HepG2 (cell line): ENCODE results near the gene FOXA1. TPM values are rescaled to one million over a fixed set of nuclear protein-coding genes. Genes with fewer than 3 reads are reported as not detected.
A peak's percentile ranks its signal among the peaks of the same experiment; 100 is the strongest.

ENCODE experiments used
- BORCS8-MEF2B ChIP-seq: sonication (generic); formaldehyde crosslinking; IDR thresholded peaks from 2 replicates; pipeline ENCODE4 v1.8.0; 2022; ENCODE audit warnings: mild to moderate bottlenecking, missing genetic modification reagents
- BRD4 ChIP-seq: sonication (generic); formaldehyde crosslinking; IDR thresholded peaks from 2 replicates; pipeline ENCODE4 v1.4.0; 2020; ENCODE audit warnings: missing genetic modification reagents
- EEA1 ChIP-seq: sonication (generic); formaldehyde crosslinking; IDR thresholded peaks from 2 replicates; pipeline ENCODE4 v1.5.1; 2020; ENCODE audit warnings: mild to moderate bottlenecking, missing genetic modification reagents, borderline replicate concordance
- FOXA1 ChIP-seq, 2 experiments: fragments of 450-650 bp in 1 of 2; sonication (generic) in 1 of 2; formaldehyde crosslinking in 1 of 2; IDR thresholded peaks; 2 replicates each; pipeline versions ENCODE4 v1.4.0 to v1.6.1; 2016 to 2020; ENCODE audit warnings: missing genetic modification reagents in 1 of 2
- KDM3A ChIP-seq: IDR thresholded peaks from 2 replicates; pipeline ENCODE4 v1.6.1; 2018; ENCODE audit warnings: low read depth, missing compliant biosample characterization
- MAZ ChIP-seq, 2 experiments: sonication (generic) in 1 of 2; formaldehyde crosslinking in 1 of 2; IDR thresholded peaks; 2 replicates each; pipeline versions ENCODE4 v1.5.0 to v1.6.1; 2012 to 2020; ENCODE audit warnings: low read depth in 2 of 2, mild to moderate bottlenecking in 2 of 2, borderline replicate concordance in 1 of 2, improper control_type of control experiment in 1 of 2, low read length in 1 of 2, missing genetic modification reagents in 1 of 2, moderate library complexity in 1 of 2
- PHF20 ChIP-seq: sonication (generic); formaldehyde crosslinking; IDR thresholded peaks from 2 replicates; pipeline ENCODE4 v1.5.0; 2020; ENCODE audit warnings: mild to moderate bottlenecking, missing genetic modification reagents
- SALL2 ChIP-seq: sonication (generic); formaldehyde crosslinking; IDR thresholded peaks from 2 replicates; pipeline ENCODE4 v1.8.1; 2023; ENCODE audit warnings: mild to moderate bottlenecking, missing genetic modification reagents, inconsistent platforms
- SNAI1 ChIP-seq: sonication (generic); formaldehyde crosslinking; IDR thresholded peaks from 2 replicates; pipeline ENCODE4 v1.5.0; 2020; ENCODE audit warnings: mild to moderate bottlenecking, missing genetic modification reagents, borderline replicate concordance
- TSC22D2 ChIP-seq: sonication (generic); formaldehyde crosslinking; IDR thresholded peaks from 2 replicates; pipeline ENCODE4 v1.5.1; 2020; ENCODE audit warnings: missing genetic modification reagents, mild to moderate bottlenecking, borderline replicate concordance
- ZFP90 ChIP-seq: sonication (generic); formaldehyde crosslinking; IDR thresholded peaks from 2 replicates; pipeline ENCODE4 v1.8.0; 2022; ENCODE audit warnings: missing genetic modification reagents, mild to moderate bottlenecking, inconsistent platforms, borderline replicate concordance
- ZFY ChIP-seq: sonication (generic); formaldehyde crosslinking; IDR thresholded peaks from 2 replicates; pipeline ENCODE4 v1.4.0; 2020; ENCODE audit warnings: missing genetic modification reagents
- ZNF292 ChIP-seq: sonication (generic); formaldehyde crosslinking; IDR thresholded peaks from 2 replicates; pipeline ENCODE4 v1.8.1; 2022; ENCODE audit warnings: mild to moderate bottlenecking, low read depth, missing genetic modification reagents, borderline replicate concordance
- ZNF484 ChIP-seq: sonication (generic); formaldehyde crosslinking; IDR thresholded peaks from 2 replicates; pipeline ENCODE4 v1.5.1; 2020; ENCODE audit warnings: mild to moderate bottlenecking, low read depth, missing genetic modification reagents, borderline replicate concordance
- ZNF674 ChIP-seq: sonication (generic); formaldehyde crosslinking; IDR thresholded peaks from 2 replicates; pipeline ENCODE4 v1.5.0; 2020; ENCODE audit warnings: low read depth, mild to moderate bottlenecking, missing genetic modification reagents
- ZNF678 ChIP-seq: sonication (generic); formaldehyde crosslinking; IDR thresholded peaks from 2 replicates; pipeline ENCODE4 v1.4.0; 2020; ENCODE audit warnings: mild to moderate bottlenecking, missing genetic modification reagents
- ZNF792 ChIP-seq: IDR thresholded peaks from 2 replicates; pipeline ENCODE4 v1.6.1; 2016
- ZSCAN20 ChIP-seq: sonication (generic); formaldehyde crosslinking; IDR thresholded peaks from 2 replicates; pipeline ENCODE4 v1.4.0; 2020; ENCODE audit warnings: missing genetic modification reagents, mild to moderate bottlenecking, borderline replicate concordance
- polyA plus RNA-seq, 8 experiments: library from polyadenylated mRNA; depleted of rRNA in 3 of 8; stranded (reverse) in 7 of 8; unstranded in 1 of 8; fragments of >200 nt; fragmentation: Illumina TruSeq in 4 of 8; extraction: Trizol in 4 of 8; gene quantifications; 2 replicates each; pipeline versions ENCODE4 v1.2.1 to v1.2.3, GENCODE V29; 2011 to 2016; ENCODE audit warnings: low read depth in 4 of 8, missing spikeins in 1 of 8, mixed read lengths in 1 of 8; ENCODE audit not compliant: insufficient read depth in 1 of 8
- total RNA-seq, 5 experiments: library from RNA; depleted of rRNA; stranded (reverse); fragments of >200 nt; fragmentation: Illumina TruSeq; extraction: Trizol; gene quantifications; 2 replicates each; pipeline ENCODE4 v1.2.3, GENCODE V29; 2016; ENCODE audit warnings: low read depth in 1 of 5
- TF ChIP-seq, protein P1 (sequence below): sonication (generic); formaldehyde crosslinking; conservative IDR thresholded peaks from 2 replicates; pipeline ENCODE4 v1.8.1; 2023; ENCODE audit warnings: missing genetic modification reagents
- TF ChIP-seq, protein P2 (sequence below): sonication (generic); formaldehyde crosslinking; IDR thresholded peaks from 2 replicates; pipeline ENCODE4 v1.4.0; 2020; ENCODE audit warnings: low read depth, mild to moderate bottlenecking, missing genetic modification reagents
- TF ChIP-seq, protein P3 (sequence below): sonication (generic); formaldehyde crosslinking; conservative IDR thresholded peaks from 2 replicates; pipeline ENCODE4 v1.4.0; 2020; ENCODE audit warnings: missing genetic modification reagents
- TF ChIP-seq, protein P4 (sequence below): IDR thresholded peaks from 2 replicates; pipeline ENCODE4 v1.6.1; 2016; ENCODE audit warnings: control low read depth

Gene FOXA1
- total and polyA plus RNA-seq, 2 of the 13 experiments (the other 11 are each of a cell fraction or from before 2014, with no cell fraction given): 43.4 to 58.6 TPM

DNA sequence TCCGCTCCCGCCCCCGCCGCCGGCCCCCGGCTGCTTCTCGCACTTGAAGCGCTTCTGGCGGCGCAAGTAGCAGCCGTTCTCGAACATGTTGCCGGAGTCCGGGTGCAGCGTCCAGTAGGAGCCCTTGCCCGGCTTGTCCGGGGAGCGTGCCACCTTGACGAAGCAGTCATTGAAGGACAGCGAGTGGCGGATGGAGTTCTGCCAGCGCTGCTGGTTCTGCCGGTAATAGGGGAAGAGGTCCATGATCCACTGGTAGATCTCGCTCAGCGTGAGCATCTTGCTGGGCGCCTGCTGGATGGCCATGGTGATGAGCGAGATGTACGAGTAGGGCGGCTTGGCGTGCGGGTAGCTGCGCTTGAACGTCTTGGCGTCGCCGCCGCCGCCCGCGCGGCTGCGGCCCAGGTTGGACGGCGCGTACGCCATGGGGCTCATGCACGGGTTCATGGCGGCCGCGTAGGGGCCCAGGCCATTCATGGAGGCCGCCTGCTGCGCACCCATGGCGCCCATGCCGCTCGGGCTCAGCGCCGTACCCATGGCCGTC, 3.0 kb downstream of the FOXA1 start (continued):
- TF ChIP-seq MAZ (IDR thresholded peaks at IDR 0.05; ENCODE audit: borderline replicate concordance, low read depth, low read length): no peak
- TF ChIP-seq MAZ (CRISPR knock-in tag; IDR thresholded peaks at IDR 0.05; ENCODE audit: low read depth): 0 out of 2 replicates have a peak, but pooled peaks have one; percentile 18
- TF ChIP-seq ZNF292: no peak
- TF ChIP-seq PHF20: 0 out of 2 replicates have a peak, but pooled peaks have one; percentile 14
- no peak for TF ChIP-seq KDM3A
- TF ChIP-seq, protein P1, sequence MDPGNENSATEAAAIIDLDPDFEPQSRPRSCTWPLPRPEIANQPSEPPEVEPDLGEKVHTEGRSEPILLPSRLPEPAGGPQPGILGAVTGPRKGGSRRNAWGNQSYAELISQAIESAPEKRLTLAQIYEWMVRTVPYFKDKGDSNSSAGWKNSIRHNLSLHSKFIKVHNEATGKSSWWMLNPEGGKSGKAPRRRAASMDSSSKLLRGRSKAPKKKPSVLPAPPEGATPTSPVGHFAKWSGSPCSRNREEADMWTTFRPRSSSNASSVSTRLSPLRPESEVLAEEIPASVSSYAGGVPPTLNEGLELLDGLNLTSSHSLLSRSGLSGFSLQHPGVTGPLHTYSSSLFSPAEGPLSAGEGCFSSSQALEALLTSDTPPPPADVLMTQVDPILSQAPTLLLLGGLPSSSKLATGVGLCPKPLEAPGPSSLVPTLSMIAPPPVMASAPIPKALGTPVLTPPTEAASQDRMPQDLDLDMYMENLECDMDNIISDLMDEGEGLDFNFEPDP (CRISPR knock-in tag): no peak
- TF ChIP-seq EEA1 (CRISPR knock-in tag): no peak
- no peak for TF ChIP-seq TSC22D2 (CRISPR knock-in tag)
- TF ChIP-seq BORCS8-MEF2B (CRISPR knock-in tag): peak; percentile 12; the same call in 1 of the 2 replicates
- no peak for TF ChIP-seq SALL2
- TF ChIP-seq, protein P2, sequence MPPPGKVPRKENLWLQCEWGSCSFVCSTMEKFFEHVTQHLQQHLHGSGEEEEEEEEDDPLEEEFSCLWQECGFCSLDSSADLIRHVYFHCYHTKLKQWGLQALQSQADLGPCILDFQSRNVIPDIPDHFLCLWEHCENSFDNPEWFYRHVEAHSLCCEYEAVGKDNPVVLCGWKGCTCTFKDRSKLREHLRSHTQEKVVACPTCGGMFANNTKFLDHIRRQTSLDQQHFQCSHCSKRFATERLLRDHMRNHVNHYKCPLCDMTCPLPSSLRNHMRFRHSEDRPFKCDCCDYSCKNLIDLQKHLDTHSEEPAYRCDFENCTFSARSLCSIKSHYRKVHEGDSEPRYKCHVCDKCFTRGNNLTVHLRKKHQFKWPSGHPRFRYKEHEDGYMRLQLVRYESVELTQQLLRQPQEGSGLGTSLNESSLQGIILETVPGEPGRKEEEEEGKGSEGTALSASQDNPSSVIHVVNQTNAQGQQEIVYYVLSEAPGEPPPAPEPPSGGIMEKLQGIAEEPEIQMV (CRISPR knock-in tag): no peak
- TF ChIP-seq BRD4 (CRISPR knock-in tag): peak; percentile 41; the same call in 1 of the 2 replicates
- TF ChIP-seq FOXA1 (IDR thresholded peaks at IDR 0.05): no peak
- TF ChIP-seq FOXA1 (CRISPR knock-in tag; IDR thresholded peaks at IDR 0.05): no peak
- no peak for TF ChIP-seq ZNF484 (CRISPR knock-in tag)
- TF ChIP-seq ZNF678 (CRISPR knock-in tag): no peak
- TF ChIP-seq, protein P3, sequence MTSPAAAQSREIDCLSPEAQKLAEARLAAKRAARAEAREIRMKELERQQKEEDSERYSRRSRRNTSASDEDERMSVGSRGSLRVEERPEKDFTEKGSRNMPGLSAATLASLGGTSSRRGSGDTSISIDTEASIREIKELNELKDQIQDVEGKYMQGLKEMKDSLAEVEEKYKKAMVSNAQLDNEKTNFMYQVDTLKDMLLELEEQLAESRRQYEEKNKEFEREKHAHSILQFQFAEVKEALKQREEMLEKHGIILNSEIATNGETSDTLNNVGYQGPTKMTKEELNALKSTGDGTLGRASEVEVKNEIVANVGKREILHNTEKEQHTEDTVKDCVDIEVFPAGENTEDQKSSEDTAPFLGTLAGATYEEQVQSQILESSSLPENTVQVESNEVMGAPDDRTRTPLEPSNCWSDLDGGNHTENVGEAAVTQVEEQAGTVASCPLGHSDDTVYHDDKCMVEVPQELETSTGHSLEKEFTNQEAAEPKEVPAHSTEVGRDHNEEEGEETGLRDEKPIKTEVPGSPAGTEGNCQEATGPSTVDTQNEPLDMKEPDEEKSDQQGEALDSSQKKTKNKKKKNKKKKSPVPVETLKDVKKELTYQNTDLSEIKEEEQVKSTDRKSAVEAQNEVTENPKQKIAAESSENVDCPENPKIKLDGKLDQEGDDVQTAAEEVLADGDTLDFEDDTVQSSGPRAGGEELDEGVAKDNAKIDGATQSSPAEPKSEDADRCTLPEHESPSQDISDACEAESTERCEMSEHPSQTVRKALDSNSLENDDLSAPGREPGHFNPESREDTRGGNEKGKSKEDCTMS (CRISPR knock-in tag): no peak
- no peak for TF ChIP-seq ZNF674 (CRISPR knock-in tag)
- TF ChIP-seq, protein P4, sequence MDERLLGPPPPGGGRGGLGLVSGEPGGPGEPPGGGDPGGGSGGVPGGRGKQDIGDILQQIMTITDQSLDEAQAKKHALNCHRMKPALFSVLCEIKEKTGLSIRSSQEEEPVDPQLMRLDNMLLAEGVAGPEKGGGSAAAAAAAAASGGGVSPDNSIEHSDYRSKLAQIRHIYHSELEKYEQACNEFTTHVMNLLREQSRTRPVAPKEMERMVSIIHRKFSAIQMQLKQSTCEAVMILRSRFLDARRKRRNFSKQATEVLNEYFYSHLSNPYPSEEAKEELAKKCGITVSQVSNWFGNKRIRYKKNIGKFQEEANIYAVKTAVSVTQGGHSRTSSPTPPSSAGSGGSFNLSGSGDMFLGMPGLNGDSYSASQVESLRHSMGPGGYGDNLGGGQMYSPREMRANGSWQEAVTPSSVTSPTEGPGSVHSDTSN (CRISPR knock-in tag): no peak
- no peak for TF ChIP-seq ZFP90 (CRISPR knock-in tag)
- TF ChIP-seq SNAI1 (CRISPR knock-in tag): no peak
- TF ChIP-seq ZFY: peak; percentile 2; the same call in 1 of the 2 replicates
- no peak for TF ChIP-seq ZSCAN20 (CRISPR knock-in tag)
- no peak for TF ChIP-seq ZNF792 (CRISPR knock-in tag)
